Measurements from ENCODE around the gene PSMC1.

PSMC1 gene

GRCh38 chr14:90276646-90277367, 20.5 kb downstream of the PSMC1 start:
- no peak for DNase-seq (ENCODE audit: low read depth in 2 of 2)

DNA sequence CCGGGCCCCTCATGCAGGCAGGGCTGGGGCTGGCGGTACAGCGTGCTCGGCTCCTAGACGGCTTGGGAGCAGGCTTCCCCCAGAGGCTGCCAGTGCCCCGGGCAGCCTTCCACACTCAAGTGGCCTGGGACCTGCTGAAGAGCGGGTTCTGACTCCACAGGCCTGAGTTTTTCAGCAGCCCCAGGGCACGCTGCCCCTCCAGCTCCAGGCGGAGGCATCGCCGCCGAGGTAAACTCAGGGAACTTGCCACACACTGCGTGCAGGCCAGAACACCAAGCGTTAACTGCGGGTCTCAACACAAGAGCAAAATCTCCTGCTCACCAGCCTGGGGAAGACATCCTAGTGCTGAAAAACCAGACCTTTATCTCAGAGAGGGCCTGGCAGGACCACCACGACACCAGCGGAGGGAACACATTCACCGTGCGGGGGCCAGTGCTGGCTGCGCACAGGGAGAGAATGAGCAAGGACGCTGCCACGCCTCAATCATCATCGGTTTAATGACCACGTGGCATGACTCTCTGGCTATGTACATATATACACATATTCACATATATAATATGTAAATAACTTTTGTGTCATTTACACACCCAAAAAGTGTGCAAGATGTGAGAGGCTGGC, 21.3 kb downstream of the PSMC1 start:
- no peak for DNase-seq (ENCODE audit: low read depth in 2 of 2)

GRCh38 chr14:90278199-90279175, 22.1 kb downstream of the PSMC1 start:
- no peak for DNase-seq (ENCODE audit: low read depth in 2 of 2)

- no peak for DNase-seq (ENCODE audit: low read depth in 2 of 2)
Measured at GRCh38 chr14:90280096-90280495, 23.7 kb downstream of the PSMC1 start.

DNA sequence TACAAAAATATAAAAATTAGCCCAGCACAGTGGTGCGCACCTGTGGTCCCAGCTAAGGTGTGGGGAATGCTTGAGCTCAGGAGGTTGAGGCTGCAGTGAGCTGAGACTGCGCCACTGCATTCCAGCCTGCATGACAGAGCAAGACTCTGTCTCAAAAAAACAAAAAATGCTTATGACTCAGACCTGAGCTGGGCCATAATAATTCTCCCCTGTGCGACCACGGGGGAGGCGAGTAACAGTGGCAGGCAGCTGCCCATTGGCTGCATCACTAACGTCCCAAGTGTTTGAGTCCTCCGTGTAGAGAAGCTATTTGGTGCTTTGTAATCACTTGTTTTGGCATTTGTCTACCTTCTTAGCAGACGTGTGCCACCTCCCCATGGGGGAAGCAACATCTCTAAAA, 24.9 kb downstream of the PSMC1 start:
- DNase-seq (ENCODE audit: low read depth in 2 of 2): no peak

GRCh38 chr14:90281756-90282155, 25.4 kb downstream of the PSMC1 start:
- DNase-seq (ENCODE audit: low read depth in 2 of 2): no peak

DNA sequence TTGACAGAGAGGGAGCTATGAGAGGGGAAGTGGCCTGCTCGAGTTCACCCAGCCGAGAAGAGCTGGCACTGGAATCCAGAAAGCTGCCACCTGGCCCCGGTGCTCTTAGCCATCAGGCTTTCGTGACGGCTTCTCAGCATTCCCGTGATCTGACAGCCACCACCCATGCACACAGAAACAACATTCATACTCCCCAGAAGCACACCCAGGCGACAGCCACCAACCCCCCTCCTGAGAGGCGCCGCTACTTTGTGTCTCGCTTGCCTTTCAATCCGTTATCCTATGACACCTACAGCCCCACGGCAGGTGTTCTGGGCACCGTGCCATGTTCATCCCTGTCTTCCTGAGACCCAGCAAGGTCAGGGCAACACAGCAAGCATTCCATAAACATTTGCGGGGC, 31.4 kb downstream of the PSMC1 start:
- no peak for DNase-seq (ENCODE audit: low read depth in 2 of 2)

DNA sequence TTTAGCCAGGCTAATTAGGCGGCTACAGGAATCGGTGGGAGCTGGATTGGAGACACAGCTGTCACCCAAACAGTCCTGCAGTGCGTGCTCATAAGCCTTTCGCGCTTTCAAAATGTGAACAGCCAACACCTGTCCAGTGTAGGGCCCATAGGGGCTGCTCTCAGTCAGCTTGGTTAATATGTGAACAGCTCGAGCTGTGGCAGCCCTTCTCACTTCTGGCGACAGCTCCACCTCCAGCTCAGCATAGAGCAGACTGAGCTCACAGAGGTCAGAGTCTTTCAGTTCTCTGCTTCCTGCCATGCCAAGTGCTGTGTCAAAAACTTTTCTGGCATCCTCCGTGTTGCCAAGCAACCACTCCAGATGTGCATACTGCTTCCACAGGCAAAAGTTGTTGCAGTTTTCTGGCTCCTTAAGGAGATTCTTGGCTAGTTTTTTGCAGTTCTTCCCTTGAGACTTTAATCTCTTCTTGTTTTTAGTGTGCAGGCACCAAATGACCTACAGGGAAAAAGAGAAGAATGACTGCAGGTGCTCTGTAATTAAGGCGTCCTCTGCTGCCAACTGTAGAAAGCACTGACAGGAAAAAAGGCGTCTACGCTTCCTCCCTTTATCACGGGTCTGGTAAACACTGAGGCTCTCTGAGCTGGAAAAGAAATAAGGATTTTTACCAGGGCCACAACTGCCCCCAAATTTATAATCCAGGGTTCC, 32.5 kb downstream of the PSMC1 start:
- DNase-seq (ENCODE audit: low read depth in 2 of 2): no peak

GRCh38 chr14:90290337-90291011, 34.1 kb downstream of the PSMC1 start:
- no peak for DNase-seq (ENCODE audit: low read depth in 2 of 2)

GRCh38 chr14:90291699-90292098, 35.3 kb downstream of the PSMC1 start:
- no peak for DNase-seq (ENCODE audit: low read depth in 2 of 2)

DNA sequence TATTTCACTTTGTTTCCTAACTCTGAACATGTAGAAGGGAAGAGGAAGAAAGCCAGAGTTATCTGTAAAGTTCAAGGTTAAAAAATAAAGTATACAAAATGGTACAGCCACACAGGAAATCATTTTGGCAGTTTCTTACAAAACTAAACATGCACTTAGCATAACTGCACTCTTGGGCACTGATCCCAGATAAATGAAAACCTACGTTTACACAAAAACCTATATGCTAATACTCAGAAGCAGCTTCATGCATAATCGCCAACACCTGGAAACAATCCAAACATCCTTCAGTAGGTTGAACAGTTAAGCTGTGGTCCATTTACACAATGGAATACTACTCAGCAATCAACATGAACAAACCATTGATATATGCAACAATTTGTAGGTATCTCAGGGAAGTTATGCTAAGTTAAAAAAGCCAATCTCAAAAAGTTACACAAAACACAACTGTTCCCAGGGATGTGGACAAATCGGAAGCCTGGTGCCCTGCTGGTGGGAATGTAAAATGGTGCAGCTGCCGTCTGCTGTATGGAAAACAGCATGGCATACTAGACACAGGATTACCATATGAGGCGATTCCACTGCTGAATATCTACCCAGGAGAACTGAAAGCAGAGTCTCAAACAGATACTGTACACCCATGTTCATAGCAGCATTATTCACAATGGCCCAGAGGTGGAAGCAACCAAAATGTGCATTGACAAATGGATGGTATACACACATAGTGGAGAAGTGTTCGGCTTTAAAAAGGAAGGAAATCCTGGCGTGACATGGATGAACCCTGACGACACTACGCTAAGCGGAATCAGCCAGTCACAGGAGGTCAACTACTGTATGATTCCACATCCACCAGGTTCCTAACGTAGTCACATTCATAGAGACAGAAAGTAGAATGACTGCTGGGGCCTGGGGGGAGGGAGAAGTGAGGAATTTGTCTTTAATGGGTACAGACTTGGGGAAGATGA, 37.7 kb downstream of the PSMC1 start:
- no peak for DNase-seq (ENCODE audit: low read depth in 2 of 2)

DNA sequence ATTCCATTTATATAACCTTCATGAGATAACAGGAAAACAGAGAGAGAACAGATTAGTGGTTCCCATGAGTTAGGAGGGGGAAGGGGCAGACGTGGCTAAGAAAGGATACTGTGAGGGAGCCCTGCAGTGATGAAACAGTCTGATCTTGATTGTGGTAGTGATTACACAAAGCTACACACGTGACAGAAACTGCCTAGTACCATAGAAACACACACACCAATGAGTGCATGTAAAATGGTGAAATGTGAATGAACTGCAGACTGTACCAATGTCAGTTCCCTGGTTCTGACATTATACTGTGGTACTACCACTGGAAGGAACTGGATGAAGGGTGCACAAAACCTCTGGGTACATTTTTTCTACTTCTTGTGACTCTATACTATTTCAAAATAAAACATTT, 38.5 kb downstream of the PSMC1 start:
- no peak for DNase-seq (ENCODE audit: low read depth in 2 of 2)

DNA sequence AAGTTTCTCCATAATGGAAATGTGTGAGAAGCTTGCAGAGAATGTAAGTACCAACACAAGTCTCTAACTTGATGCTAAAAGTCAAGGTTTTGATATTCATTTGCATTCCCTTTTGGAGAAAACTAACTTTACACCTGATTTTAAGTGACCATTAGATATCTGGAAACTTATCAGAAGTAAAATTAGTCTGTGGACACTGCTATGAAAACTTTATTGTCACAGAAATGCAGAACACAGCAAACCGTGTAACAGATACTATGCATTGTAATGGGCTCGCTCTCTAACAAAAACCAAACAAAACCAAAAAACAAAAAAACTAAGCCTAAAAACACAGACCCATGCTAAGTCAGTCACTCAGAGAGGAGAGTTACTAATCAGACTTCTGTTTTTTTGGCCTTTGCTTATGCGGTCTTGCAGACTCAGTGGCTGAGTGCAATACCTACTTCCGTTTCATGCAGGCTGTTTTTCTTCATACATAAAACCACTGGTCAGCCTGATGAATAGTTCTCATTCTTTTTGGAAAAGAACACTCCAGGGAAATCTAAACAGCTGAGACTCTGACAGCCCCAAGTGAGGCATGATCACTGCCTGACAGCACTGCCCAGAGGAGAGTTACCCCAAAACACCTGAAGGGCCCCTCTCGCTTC, 39.6 kb downstream of the PSMC1 start:
- DNase-seq (ENCODE audit: low read depth in 2 of 2): no peak

DNA sequence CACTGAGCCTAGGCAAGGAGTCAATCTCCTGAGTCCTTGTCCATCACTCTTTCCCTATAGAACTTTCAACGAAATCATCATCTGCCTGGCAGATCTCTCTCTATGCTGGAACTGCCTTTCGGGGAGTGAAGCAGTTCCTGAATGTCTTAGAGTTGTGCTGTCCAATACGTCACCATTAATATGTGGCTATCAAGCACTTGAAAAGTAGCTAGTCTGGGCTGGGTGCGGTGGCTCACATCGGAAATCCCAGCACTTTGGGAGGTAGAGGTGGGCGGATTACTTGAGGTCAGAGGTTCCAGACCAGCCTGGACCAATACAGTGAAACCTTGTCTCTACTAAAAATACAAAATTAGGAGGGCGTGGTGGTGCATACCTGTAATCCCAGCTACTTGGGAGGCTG, 40.3 kb downstream of the PSMC1 start:
- DNase-seq (ENCODE audit: low read depth in 2 of 2): no peak

- no peak for DNase-seq (ENCODE audit: low read depth in 2 of 2)
Measured at GRCh38 chr14:90297876-90298629, 41.7 kb downstream of the PSMC1 start.

DNA sequence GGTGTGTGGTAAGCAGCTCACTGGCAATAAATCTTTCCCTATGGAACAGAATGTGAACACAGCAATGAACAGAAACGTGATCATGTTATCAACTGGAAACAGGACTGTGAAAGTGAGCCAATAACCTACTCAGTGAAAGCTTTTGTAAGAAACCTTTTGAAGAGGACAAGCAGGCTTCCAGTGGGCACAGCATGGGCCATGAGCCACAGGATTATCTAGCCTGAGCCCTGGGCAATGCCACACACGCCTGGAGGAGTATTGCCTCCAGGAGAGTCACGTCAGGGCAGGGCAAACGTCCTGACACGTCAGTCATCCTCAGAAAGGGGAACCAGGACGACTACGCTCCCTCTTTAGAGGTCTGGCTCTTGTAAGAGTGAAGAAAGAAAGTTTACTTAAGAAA, 43.1 kb downstream of the PSMC1 start:
- no peak for DNase-seq (ENCODE audit: low read depth in 2 of 2)

DNA sequence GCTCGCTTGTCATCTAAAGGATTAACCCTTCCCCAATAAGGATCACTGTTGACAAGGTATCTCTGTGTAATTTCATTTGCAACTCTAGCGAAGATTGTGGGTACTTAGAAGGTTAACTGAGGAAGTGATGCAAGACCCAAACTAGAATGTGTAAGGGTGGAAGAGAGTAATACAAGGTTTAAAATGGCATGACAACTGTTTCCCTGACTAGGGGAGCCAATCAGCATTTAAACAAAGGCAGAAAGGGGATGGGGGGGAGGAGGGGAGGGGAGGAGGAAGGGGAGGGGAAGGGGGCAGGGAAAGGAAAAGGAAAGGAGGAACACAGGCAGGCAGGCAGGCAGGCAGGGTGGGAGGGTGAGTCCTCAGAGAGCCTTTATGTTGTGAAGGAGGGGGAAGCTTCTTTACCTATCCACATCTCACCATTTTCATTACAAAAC, 44.3 kb downstream of the PSMC1 start:
- DNase-seq (ENCODE audit: low read depth in 2 of 2): no peak

DNA sequence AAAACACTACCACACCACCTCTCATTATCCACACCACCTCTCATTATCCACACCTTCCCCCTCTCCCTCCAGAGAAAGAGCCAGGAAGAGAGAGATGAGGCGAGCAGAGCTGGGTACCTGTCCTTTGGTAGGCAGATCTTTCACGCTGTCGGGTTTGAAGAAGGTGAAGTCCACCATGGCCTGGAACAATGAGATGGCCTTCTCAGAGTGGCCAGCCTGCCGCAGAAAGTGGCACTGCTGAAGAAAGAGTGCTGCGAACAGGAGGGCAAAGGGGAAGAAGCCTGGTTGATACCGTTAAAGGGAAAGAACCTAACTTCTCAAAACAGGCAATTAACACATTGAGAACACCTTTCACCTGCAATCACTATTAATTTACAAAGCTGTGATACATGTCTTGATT, 44.8 kb downstream of the PSMC1 start:
- no peak for DNase-seq (ENCODE audit: low read depth in 2 of 2)

- DNase-seq (ENCODE audit: low read depth in 2 of 2): no peak
Measured at GRCh38 chr14:90301668-90302090, 45.3 kb downstream of the PSMC1 start.

Data from stimulated activated CD4-positive, alpha-beta T cell treated with anti-CD3 and anti-CD28 coated beads, Interleukin-4, amount 100 ng/mL, for 48 hours (primary cell).